Mucosa of stomach (tissue), 1 donor: ENCODE results near the gene WWC1.
A peak's percentile ranks its signal among the peaks of the same experiment; 100 is the strongest.
"Not testable (repeated sequence)": the region's sequence is repeated elsewhere in the genome, so short reads cannot be mapped to it uniquely, and the experiment has no call there.

Source experiments
- H3K27me3 ChIP-seq: one replicate; pipeline ENCODE4 v1.7.0; 2013; ENCODE audit warnings: mild to moderate bottlenecking, low read length; ENCODE audit not compliant: control insufficient read depth, insufficient read depth
- H3K36me3 ChIP-seq: one replicate; pipeline ENCODE4 v1.7.0; 2013; ENCODE audit warnings: low read length; ENCODE audit not compliant: control insufficient read depth, insufficient read depth
- H3K4me1 ChIP-seq: one replicate; pipeline ENCODE4 v1.7.0; 2013; ENCODE audit warnings: mild to moderate bottlenecking, low read length; ENCODE audit not compliant: control insufficient read depth, insufficient read depth
- H3K4me3 ChIP-seq: one replicate; pipeline ENCODE4 v1.7.0; 2013; ENCODE audit warnings: low read length
- H3K9ac ChIP-seq: one replicate; pipeline ENCODE4 v1.7.0; 2013; ENCODE audit warnings: mild to moderate bottlenecking, low read length, moderate library complexity
- H3K9me3 ChIP-seq: one replicate; pipeline ENCODE4 v1.7.0; 2013; ENCODE audit warnings: mild to moderate bottlenecking, low read length, moderate library complexity; ENCODE audit not compliant: control insufficient read depth
- donor health status: Pancreatic carcinoma.

WWC1 gene

GRCh38 chr5:168327994-168328393 lies 36.5 kb downstream of the WWC1 start:
- Histone ChIP-seq H3K4me1 (peaks cover 31% of the 10 kb centered on the region), H3K27me3 (no peaks in the 10 kb centered on the region), H3K4me3 (no peak overlapping the region), H3K9me3 (no peaks in the 10 kb centered on the region), H3K36me3 (no peaks in the 10 kb centered on the region), H3K9ac (no peak overlapping the region)

GRCh38 chr5:168328814-168329213 lies 37.4 kb downstream of the WWC1 start:
- H3K27me3 ChIP-seq: no peaks in the 10 kb centered on the region
- no peak overlapping the region for H3K4me3 ChIP-seq
- no peaks in the 10 kb centered on the region for H3K36me3 ChIP-seq
- H3K9me3 ChIP-seq: no peaks in the 10 kb centered on the region
- peaks cover 31% of the 10 kb centered on the region for H3K4me1 ChIP-seq
- H3K9ac ChIP-seq: peak overlapping the region; percentile 11

- Histone ChIP-seq H3K27me3 (no peaks in the 10 kb centered on the region), H3K4me1 (peaks cover 31% of the 10 kb centered on the region), H3K9me3 (no peaks in the 10 kb centered on the region), H3K36me3 (no peaks in the 10 kb centered on the region), H3K4me3 (no peak overlapping the region), H3K9ac (peak overlapping the region; percentile 11)
Measured at GRCh38 chr5:168329302-168329701, 37.9 kb downstream of the WWC1 start.

GRCh38 chr5:168332042-168332441 lies 40.6 kb downstream of the WWC1 start:
- no peaks in the 10 kb centered on the region for H3K27me3 ChIP-seq
- H3K36me3 ChIP-seq: no peaks in the 10 kb centered on the region
- H3K4me1 ChIP-seq: peaks cover 22% of the 10 kb centered on the region
- no peaks in the 10 kb centered on the region for H3K9me3 ChIP-seq
- H3K9ac ChIP-seq: no peak overlapping the region
- no peak overlapping the region for H3K4me3 ChIP-seq

DNA sequence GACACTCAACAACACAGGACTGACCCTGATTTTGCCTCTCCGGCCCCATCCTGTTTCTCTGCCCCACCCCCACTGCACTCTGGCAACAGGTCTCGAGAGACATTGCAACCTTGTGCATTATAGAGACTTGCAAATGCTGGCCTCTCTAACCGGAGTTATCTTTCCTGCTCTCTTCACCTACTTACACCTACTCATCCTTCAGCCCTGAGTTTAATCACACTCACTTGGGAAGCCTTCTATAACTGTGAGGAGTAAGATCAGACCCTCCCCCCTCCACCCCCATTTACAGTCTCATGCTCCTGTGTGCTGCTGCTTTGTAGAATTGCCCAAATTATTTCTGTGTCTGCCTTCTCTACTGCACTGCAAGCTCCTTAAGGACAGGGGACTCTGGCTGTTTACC lies 42.8 kb downstream of the WWC1 start:
- Histone ChIP-seq H3K4me3 (no peak overlapping the region), H3K9ac (no peak overlapping the region), H3K36me3 (no peaks in the 10 kb centered on the region), H3K9me3 (no peaks in the 10 kb centered on the region), H3K4me1 (peaks cover 11% of the 10 kb centered on the region), H3K27me3 (no peaks in the 10 kb centered on the region)

DNA sequence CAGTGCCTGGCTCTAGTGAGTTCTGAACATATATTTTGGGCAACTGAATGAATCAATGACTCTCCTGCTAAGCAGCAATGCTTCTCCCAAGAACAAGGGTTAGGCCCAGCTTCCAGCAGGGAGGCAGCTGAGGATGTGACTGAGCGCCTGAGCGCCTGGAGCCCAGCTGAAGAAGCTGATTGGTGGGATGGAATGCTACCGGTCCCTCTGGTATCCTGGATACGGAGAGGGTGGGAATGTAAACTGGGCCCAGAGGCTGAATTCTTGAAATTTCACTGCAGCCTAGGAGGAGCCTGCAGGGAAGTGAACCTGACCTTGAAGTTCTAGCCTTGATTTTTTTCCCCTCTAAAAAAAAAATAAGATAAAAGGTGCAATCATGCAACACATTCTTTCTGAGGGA lies 43.2 kb downstream of the WWC1 start:
- Histone ChIP-seq H3K9ac (no peak overlapping the region), H3K36me3 (no peaks in the 10 kb centered on the region), H3K9me3 (no peaks in the 10 kb centered on the region), H3K27me3 (no peaks in the 10 kb centered on the region), H3K4me1 (peaks cover 7% of the 10 kb centered on the region), H3K4me3 (no peak overlapping the region)

- no peak overlapping the region for H3K9ac ChIP-seq
- H3K4me3 ChIP-seq: no peak overlapping the region
- no peaks in the 10 kb centered on the region for H3K4me1 ChIP-seq
- H3K27me3 ChIP-seq: no peaks in the 10 kb centered on the region
- H3K36me3 ChIP-seq: no peaks in the 10 kb centered on the region
- no peaks in the 10 kb centered on the region for H3K9me3 ChIP-seq
Measured at GRCh38 chr5:168337361-168337760, 45.9 kb downstream of the WWC1 start.

- H3K4me1 ChIP-seq: no peaks in the 10 kb centered on the region
- H3K36me3 ChIP-seq: no peaks in the 10 kb centered on the region
- H3K27me3 ChIP-seq: no peaks in the 10 kb centered on the region
- no peak overlapping the region for H3K4me3 ChIP-seq
- H3K9me3 ChIP-seq: no peaks in the 10 kb centered on the region
- no peak overlapping the region for H3K9ac ChIP-seq
Measured at GRCh38 chr5:168339109-168339771, 47.8 kb downstream of the WWC1 start.

DNA sequence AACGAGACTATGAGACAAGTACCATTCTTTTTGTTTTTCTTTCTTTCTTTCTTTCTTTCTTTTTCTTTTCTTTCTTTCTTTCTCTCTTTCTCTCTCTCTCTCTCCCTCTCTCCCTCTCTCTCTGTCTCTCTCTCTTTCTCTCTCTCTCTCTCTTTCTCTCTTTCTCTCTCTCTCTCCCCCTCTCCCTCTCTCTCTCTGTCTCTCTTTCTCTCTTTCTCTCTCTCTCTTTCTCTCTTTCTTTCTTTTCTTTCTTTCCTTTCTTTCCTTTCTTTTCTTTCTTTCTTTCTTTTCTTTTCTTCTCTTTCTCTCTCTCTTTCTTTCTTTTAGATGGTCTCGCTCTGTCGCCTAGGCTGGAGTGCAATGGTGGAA lies 48.3 kb downstream of the WWC1 start:
- not testable (repeated sequence) for H3K36me3 ChIP-seq, H3K4me1 ChIP-seq, H3K9me3 ChIP-seq, H3K9ac ChIP-seq, H3K27me3 ChIP-seq, H3K4me3 ChIP-seq

DNA sequence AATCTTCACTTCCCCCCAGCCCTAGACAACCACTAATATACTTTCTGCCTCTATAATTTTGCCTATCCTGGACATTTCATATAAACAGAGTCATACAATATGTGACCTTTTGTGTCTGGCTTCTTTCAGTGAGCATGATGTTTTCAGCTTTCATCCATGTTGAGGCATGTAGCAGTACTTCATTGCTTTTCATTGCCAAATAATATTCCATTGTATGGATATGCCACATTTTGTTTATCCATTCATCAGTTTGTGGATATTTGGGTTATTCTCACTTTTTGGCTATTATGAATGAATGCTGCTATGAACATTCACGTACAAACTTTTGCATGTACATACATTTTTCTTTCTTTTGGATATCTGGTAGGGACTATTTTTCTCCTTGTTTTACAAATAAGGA lies 49.0 kb downstream of the WWC1 start:
- Histone ChIP-seq H3K4me1 (peaks cover 2% of the 10 kb centered on the region), H3K9ac (no peak overlapping the region), H3K9me3 (no peaks in the 10 kb centered on the region), H3K27me3 (no peaks in the 10 kb centered on the region), H3K36me3 (no peaks in the 10 kb centered on the region), H3K4me3 (no peak overlapping the region)

DNA sequence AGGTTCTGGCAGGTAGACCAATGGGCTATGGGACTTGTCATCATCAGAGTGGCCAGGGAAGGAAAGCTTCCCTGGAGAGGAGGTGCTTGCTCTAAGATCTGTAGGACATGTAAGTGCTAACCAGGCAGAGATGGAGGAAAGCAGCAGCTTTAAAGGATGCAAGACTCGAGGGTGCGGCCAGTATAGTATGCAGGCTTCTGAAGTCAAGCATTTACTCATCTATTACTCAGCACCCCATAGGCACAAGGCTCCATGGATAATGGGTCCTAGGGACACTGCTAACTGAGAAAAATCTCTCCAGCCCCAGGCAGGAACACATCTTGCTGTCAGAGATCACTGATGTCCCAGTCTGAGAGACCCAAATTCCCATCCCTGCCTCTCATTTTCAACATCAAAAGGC lies 49.7 kb downstream of the WWC1 start:
- no peaks in the 10 kb centered on the region for H3K9me3 ChIP-seq
- H3K4me3 ChIP-seq: no peak overlapping the region
- H3K36me3 ChIP-seq: no peaks in the 10 kb centered on the region
- peaks cover 8% of the 10 kb centered on the region for H3K4me1 ChIP-seq
- no peak overlapping the region for H3K9ac ChIP-seq
- no peaks in the 10 kb centered on the region for H3K27me3 ChIP-seq

DNA sequence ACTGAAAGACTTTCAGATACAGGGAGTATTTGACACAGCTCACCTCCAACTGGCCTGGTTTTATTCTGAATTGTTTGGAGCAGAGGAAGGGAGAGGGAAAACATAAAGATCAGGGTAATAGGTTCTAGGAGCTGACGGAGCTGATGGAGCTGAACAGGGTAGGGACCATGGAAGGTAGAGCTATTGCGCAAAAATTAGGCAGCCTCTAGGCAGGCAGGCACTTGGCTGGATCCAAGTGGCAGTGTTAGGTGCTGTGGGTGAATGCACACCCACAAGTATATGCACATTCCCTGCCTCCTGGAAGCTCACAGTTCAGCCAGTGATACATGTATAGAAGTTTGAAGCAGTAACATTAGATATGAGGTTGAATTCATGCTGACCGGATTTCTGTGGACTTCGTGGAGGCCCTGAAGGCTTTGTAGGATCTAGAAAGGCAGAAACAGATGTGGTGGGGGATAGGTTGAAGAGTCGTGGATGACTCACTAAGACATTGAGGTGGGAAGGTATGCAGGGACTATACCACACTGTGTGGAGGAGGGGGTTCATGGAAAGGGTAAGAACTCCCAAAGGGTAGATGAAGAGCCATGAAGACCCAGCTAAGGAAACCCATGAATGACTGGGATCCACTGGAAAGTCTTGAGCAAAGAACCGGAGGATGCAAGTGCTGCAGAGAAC lies 50.8 kb downstream of the WWC1 start:
- Histone ChIP-seq H3K9me3 (no peaks in the 10 kb centered on the region), H3K4me3 (no peak overlapping the region), H3K36me3 (no peaks in the 10 kb centered on the region), H3K4me1 (peaks cover 17% of the 10 kb centered on the region), H3K9ac (no peak overlapping the region), H3K27me3 (no peaks in the 10 kb centered on the region)
